Body of pancreas (tissue), 4 donors: ENCODE measurements around the gene ATP2C2.

Source experiments
- POLR2A ChIP-seq, 3 donors: fragments of 450-650 bp; IDR thresholded peaks; one replicate each; pipeline ENCODE4 v1.6.1; 2016; ENCODE audit warnings: antibody characterized with exemption in 3 of 3, mild to moderate bottlenecking in 2 of 3
- TF ChIP-seq, protein P1 (sequence below), 7 experiments: fragments of 450-650 bp in 4 of 7; fragments of 200-600 bp in 3 of 7; sonication (generic) in 3 of 7; IDR thresholded peaks; one replicate each; pipeline ENCODE4 v1.5.1; 2016 to 2019; ENCODE audit warnings: antibody characterized with exemption in 7 of 7

DNA sequence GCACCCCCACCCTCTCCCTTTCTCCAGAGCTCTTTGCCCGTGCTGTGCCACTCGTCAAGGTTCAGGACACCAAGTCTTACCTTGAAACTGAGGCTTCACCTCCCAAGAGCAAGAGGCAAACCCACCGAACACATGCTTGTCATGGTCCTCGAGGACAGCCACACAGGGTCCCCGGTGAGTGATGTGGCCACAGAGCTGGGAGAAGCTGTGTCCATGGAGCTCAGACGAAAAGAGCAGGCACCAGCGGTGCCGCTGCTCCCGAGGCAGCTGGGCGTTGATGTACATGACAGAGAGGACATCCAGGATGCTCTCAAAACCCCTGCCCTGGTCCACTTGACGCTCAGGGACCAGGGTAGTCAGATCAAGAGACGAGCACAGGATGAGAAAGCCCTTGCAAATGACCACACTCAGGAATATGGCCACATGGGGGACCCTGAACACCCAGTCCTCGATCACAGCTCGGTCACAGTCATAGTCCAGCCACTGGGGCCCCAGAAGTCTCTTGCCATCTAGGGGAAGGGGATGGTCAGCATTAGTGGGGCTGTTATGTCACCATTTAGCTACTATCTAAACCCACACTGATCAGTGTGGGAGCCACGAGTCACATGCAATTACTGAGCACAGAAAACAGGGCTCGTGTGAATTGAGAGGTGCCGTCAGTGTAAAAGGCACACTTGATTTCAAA is 118.4 kb downstream of the ATP2C2 start:
- TF ChIP-seq, protein P1, sequence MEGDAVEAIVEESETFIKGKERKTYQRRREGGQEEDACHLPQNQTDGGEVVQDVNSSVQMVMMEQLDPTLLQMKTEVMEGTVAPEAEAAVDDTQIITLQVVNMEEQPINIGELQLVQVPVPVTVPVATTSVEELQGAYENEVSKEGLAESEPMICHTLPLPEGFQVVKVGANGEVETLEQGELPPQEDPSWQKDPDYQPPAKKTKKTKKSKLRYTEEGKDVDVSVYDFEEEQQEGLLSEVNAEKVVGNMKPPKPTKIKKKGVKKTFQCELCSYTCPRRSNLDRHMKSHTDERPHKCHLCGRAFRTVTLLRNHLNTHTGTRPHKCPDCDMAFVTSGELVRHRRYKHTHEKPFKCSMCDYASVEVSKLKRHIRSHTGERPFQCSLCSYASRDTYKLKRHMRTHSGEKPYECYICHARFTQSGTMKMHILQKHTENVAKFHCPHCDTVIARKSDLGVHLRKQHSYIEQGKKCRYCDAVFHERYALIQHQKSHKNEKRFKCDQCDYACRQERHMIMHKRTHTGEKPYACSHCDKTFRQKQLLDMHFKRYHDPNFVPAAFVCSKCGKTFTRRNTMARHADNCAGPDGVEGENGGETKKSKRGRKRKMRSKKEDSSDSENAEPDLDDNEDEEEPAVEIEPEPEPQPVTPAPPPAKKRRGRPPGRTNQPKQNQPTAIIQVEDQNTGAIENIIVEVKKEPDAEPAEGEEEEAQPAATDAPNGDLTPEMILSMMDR (IDR thresholded peaks at IDR 0.05), result no peak
- no peak for TF ChIP-seq POLR2A (IDR thresholded peaks at IDR 0.05)
